ENCODE data around the gene LYZL2. TPM values are rescaled to one million over a fixed set of nuclear protein-coding genes. Genes with fewer than 3 reads are reported as not detected.
"Not testable (repeated sequence)": the region's sequence is repeated elsewhere in the genome, so short reads cannot be mapped to it uniquely, and the experiment has no call there.

The LYZL2 gene
- total and polyA plus RNA-seq, 2 of the 8 experiments (the other 6 are each of a cell fraction or from before 2014, with no cell fraction given): not detected

DNA sequence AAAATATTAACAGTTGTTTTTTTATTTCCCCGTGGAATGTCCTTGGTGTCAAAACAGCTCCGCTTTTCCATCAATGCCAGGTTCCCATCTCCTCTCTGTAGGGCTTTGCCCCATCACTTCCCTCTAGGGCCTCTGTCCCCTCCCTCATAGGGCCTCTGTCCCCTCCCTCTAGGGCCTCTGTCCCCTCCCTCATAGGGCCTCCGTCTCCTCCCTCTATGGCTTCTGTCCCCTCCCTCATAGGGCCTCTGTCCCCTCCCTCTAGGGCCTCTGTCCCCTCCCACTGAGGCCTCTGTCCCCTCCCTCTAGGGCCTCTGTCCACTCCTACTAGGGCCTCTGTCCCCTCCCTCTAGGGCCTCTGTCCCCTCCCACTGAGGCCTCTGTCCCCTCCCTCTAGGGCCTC is 47.6 kb upstream of the LYZL2 start:
- H4K91ac ChIP-seq (replicated peaks; ENCODE audit: insufficient read length, low read length); H2BK5ac ChIP-seq (ENCODE audit: low read depth, low read length); H3K79me1 ChIP-seq (ENCODE audit: low read depth, low read length); H4K8ac ChIP-seq (ENCODE audit: extremely low read depth, insufficient read depth, low read length); H2BK20ac ChIP-seq (ENCODE audit: low read length); H3K27ac ChIP-seq (ENCODE audit: low read depth, low read length); H4K5ac ChIP-seq (ENCODE audit: insufficient read length, low read depth, low read length); H2BK12ac ChIP-seq (ENCODE audit: low read depth, low read length); H2AFZ ChIP-seq (ENCODE audit: low read length); POLR2A ChIA-PET (ENCODE audit: partially characterized antibody); H3K36me3 ChIP-seq (ENCODE audit: control insufficient read depth in 2 of 4, insufficient read depth in 4 of 4, low read length in 3 of 4); H3K18ac ChIP-seq (ENCODE audit: extremely low read depth, low read length); H3K79me2 ChIP-seq (ENCODE audit: control insufficient read depth in 1 of 2, insufficient read depth in 2 of 2, low read length in 2 of 2); H3K14ac ChIP-seq (ENCODE audit: insufficient read length); H3K27me3 ChIP-seq (replicated peaks in 1 of 4; ENCODE audit: control insufficient read depth in 3 of 4, extremely low read depth in 1 of 4, insufficient read depth in 3 of 4, low read length in 3 of 4); H3K56ac ChIP-seq (replicated peaks; ENCODE audit: insufficient read length, low read depth, low read length); H3K23me2 ChIP-seq (ENCODE audit: low read depth, low read length); H2BK15ac ChIP-seq (ENCODE audit: low read length); H3K4ac ChIP-seq (replicated peaks; ENCODE audit: insufficient read length, low read depth, low read length); FAIRE-seq; H3K4me3 ChIP-seq (ENCODE audit: extremely low read depth in 1 of 4, insufficient read depth in 2 of 4, low read depth in 3 of 4, low read length in 4 of 4); CTCF ChIA-PET (ENCODE audit: partially characterized antibody); H2BK120ac ChIP-seq (replicated peaks; ENCODE audit: low read depth, low read length); H4K20me1 ChIP-seq (replicated peaks in 1 of 2; ENCODE audit: control insufficient read depth in 1 of 2, insufficient read depth in 2 of 2, low read length in 2 of 2); H3K23ac ChIP-seq (ENCODE audit: insufficient read length); H2AK5ac ChIP-seq (ENCODE audit: low read depth, low read length); H3K4me1 ChIP-seq (replicated peaks in 1 of 4; ENCODE audit: control insufficient read depth in 3 of 4, insufficient read depth in 4 of 4, low read length in 3 of 4); DNase-seq (ENCODE audit: low read depth in 1 of 2, low spot score in 2 of 2); H3K4me2 ChIP-seq (ENCODE audit: insufficient read depth in 1 of 2, low read depth in 2 of 2, low read length in 2 of 2); H3K9me3 ChIP-seq (ENCODE audit: insufficient read depth in 2 of 2, low read depth in 1 of 2, low read length in 1 of 2); H3K9ac ChIP-seq (replicated peaks in 1 of 4; ENCODE audit: extremely low read depth in 1 of 4, low read depth in 3 of 4, low read length in 3 of 4): not testable (repeated sequence)
- WGBS, 2 experiments (ENCODE audit: extremely low coverage in 1 of 2, insufficient coverage in 1 of 2, insufficient read length in 1 of 2, insufficient replicate concordance in 2 of 2, low coverage in 1 of 2, low lambda C conversion rate in 2 of 2, missing lambda C conversion rate in 1 of 2): 85% methylated on average over 2 of the region's 3 CpGs; no CpG with 5 or more reads in 1 of the 2 experiments
